Measurements from ENCODE around the gene KIF4A.
"Not testable (repeated sequence)": the region's sequence is repeated elsewhere in the genome, so short reads cannot be mapped to it uniquely, and the experiment has no call there.

- TF ChIP-seq, protein P1, sequence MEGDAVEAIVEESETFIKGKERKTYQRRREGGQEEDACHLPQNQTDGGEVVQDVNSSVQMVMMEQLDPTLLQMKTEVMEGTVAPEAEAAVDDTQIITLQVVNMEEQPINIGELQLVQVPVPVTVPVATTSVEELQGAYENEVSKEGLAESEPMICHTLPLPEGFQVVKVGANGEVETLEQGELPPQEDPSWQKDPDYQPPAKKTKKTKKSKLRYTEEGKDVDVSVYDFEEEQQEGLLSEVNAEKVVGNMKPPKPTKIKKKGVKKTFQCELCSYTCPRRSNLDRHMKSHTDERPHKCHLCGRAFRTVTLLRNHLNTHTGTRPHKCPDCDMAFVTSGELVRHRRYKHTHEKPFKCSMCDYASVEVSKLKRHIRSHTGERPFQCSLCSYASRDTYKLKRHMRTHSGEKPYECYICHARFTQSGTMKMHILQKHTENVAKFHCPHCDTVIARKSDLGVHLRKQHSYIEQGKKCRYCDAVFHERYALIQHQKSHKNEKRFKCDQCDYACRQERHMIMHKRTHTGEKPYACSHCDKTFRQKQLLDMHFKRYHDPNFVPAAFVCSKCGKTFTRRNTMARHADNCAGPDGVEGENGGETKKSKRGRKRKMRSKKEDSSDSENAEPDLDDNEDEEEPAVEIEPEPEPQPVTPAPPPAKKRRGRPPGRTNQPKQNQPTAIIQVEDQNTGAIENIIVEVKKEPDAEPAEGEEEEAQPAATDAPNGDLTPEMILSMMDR (conservative IDR thresholded peaks at IDR 0.05; ENCODE audit: low read length) = not testable (repeated sequence)
- not testable (repeated sequence) for TF ChIP-seq EZH2phosphoT487 (IDR thresholded peaks at IDR 0.05; ENCODE audit: borderline replicate concordance, low read depth, low read length)
These were observed 33.7 kb downstream of the KIF4A start for GRCh38 chrX:70323628-70324027.

Data from OCI-LY7 (cell line).